Measurements from ENCODE around the gene RILPL1.

GRCh38 chr12:123494124-123494851 lies 39.2 kb downstream of the RILPL1 start:
- TF ChIP-seq ARNT (IDR thresholded peaks at IDR 0.05) (no peak), FOXK2 (IDR thresholded peaks at IDR 0.05) (no peak), L3MBTL2 (conservative IDR thresholded peaks at IDR 0.05) (no peak), SP1 (IDR thresholded peaks at IDR 0.05) (no peak), CTBP1 (IDR thresholded peaks at IDR 0.05; ENCODE audit: borderline replicate concordance) (no peak), SUZ12 (IDR thresholded peaks at IDR 0.05) (no peak), BHLHE40 (IDR thresholded peaks at IDR 0.05; ENCODE audit: borderline replicate concordance) (no peak), NFRKB (IDR thresholded peaks at IDR 0.05) (no peak), ELF4 (IDR thresholded peaks at IDR 0.05) (no peak), FOXA1 (IDR thresholded peaks at IDR 0.05) (no peak), TARDBP (IDR thresholded peaks at IDR 0.05) (no peak), LEF1 (IDR thresholded peaks at IDR 0.05; ENCODE audit: borderline replicate concordance) (no peak), HDGF (IDR thresholded peaks at IDR 0.05; ENCODE audit: borderline replicate concordance) (no peak)

Measured in HEK293T (cell line).